NCI-H82 (cell line): ENCODE results near the gene SCUBE1.

Experiments
- DNase-seq: peaks from one replicate; lab custom pipeline; 2025; lab: John Stamatoyannopoulos, UW

The SCUBE1 gene

DNA sequence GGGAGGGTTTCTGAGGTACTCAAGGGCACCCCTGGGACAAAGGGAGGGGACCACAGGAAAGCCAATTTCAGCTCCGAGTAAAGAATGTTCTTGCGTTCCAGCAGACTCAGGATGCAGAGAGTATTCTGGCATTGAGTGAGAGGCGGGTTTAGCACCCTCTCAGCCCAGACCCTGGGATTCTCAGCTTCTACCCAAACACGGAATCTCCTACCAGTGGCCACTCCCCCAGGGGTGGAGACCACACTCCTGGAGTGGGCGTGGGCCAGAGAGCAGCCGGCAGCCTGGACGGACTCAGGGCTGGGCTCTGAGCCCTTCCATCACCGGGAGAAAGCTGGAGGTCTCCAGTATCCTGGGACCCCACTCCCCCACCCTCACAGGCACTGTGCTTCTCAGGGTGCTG lies 130.1 kb downstream of the SCUBE1 start:
- peak; percentile 60 for DNase-seq

DNA sequence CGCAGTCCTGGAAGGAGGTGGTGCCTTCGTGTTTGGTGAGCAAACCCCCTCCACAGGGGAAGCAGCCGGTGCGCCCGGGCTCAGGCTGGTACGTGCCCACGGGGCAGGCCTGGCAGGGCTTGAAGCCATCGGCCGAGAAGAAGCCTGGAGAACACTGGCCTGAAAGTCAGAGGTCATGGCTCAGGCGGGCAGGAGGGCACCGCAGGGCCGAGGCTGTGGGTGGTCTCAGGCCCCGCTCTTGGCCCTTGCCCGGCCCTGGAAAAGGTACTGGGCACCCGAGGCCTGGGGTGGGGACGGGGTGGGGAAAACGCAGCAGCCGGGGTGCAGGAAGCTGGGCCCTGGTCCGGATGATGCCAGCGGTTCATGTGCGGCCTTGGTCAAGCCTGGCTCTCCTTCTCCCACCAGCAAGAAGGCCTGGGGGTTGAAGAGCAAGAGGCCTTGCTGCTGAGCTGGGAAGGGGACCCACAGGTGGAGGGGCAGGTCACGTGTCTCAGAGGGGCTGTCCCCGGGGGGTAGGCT lies 130.7 kb downstream of the SCUBE1 start:
- no peak for DNase-seq

DNA sequence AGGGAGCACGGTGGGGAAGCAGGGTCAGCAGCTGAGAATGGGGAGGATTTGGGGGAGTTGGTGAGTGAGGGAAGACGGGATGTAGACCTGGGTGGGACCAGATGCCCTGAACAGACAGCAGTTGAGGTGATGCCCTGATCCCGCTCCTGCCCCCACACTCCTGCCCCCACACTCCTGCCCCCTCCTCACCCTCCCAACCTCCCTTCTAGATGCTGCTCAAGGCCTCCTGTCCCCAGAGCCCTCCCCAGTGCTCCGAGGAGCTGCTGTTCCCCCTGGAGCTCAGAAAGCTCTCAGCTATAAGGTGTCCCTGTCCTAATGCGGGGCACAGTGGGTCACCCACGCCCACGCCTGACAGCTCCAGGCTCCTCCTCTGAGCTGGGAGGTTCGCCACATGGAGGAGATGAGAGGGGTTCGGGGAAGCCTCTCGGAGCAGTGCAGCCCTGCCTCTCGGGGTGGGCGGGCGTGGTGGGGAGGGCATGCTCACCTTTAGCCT lies 131.2 kb downstream of the SCUBE1 start:
- no peak for DNase-seq

DNA sequence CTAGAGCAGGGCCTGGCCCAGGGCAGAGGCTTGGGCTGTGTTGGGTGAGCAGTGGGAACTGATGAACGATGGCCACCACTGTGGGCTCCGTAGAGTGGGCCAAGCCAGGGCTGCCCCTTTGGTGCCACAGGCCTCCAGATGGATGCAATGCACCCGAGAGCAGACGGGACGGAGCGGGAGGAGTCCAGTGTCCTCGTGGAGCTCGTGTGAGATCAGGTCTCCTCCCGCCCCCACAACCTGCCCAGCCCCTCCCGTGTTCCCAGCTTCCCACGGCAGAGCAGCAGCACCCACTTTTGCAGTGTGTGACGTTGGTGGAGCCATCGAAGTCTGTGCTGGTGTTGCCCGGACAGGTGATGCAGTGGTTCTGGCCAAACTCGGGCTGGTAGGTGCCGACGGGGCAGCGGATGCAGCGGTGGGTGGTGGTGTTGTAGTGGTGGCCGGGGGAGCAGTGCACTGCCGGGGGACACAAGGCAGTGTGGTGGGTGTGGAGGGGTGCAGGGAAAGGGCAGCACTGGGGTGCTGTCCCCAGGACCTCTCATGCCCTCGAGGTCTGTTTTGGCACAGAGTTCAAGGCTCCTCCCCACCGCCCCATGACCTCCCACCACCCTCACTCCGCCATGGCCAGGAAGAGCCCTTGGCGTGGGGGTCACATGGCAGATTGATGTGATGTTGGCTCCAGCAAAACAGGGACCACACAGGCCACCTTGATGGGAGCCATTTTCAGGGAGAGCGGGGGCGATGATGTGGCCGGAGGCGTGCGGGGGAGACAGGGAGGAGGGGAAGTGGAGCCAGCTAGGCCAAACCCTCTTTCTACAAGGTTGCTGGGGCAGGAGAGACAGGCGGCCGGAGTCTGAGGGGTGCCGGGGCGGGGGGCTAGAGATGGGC lies 132.3 kb downstream of the SCUBE1 start:
- DNase-seq: no peak

DNA sequence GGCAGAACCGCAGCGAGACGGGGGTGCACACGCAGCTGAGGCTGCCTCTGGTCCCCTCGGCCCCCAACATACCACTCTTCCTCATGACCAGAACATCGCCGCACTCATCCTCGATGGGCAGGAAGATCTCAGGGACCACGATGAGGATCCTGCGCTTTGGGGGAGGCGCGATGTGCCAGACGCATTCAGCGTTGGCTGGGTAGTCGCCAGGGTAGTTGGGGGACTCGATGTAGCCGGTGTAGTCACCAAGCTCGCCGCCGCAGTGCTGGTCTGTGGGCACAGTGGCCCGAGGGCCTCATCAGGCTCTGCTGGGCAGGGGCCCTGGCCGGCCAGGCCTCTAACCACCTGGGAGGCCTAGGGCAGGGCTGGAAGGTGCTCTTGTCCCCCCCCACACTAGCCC lies 133.2 kb downstream of the SCUBE1 start:
- DNase-seq: no peak

DNA sequence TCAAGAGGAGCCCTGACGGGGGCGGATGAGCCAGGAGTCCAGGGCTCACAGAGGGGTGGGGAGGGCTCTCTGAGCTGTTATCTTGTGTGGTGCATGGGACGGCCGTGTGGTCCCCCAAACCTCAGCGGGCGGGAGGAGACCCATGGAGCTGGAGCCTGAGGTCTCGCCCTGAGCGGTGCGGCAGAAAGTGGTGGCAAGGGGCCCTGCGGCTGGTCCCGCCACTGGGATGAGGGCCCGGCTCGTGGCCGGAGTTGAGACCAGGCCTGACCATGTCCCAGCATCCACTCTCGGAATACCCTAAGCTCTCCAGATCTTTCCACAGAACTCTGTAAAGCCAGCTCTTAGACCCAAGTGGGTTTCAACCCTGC lies 133.7 kb downstream of the SCUBE1 start:
- no peak for DNase-seq

DNA sequence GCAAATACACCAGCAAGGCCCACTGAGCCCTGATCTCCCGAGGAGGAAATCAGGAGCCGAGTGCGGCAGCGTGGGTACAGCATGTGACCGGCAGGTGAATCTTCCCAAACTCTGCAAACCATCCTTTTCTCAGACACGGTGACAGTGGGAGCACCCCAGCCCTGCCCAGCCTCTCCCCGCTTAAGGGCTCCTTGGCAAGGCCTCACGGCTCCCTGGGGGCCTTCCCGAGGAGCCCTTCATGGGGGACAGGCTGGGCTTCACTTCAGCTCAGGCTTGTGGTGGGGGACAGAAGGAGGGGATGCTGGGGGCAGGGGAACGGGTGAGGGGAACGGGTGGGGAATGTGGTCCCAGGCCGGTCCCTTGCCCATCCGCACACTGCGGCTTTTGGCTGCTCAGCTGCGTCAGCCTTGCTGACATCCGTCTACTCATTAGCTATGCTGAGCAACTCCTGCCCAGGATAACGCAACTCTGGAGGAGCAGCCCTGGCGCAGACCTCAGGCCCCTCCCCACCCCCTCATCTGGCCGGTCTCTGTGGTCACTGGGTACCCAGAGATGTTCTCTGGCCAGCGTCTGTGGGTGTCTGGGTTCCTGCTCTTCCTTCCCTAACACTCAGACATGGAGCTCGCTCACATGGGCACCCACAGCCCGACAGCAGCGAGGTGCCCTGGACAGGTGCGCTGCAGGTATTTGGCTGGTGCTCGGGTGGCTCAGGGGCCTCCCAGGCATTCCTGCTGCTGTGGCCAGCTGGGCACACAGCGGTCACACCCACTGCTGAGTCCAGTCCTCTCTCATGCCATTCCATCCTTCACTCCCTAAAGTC lies 134.3 kb downstream of the SCUBE1 start:
- no peak for DNase-seq

DNA sequence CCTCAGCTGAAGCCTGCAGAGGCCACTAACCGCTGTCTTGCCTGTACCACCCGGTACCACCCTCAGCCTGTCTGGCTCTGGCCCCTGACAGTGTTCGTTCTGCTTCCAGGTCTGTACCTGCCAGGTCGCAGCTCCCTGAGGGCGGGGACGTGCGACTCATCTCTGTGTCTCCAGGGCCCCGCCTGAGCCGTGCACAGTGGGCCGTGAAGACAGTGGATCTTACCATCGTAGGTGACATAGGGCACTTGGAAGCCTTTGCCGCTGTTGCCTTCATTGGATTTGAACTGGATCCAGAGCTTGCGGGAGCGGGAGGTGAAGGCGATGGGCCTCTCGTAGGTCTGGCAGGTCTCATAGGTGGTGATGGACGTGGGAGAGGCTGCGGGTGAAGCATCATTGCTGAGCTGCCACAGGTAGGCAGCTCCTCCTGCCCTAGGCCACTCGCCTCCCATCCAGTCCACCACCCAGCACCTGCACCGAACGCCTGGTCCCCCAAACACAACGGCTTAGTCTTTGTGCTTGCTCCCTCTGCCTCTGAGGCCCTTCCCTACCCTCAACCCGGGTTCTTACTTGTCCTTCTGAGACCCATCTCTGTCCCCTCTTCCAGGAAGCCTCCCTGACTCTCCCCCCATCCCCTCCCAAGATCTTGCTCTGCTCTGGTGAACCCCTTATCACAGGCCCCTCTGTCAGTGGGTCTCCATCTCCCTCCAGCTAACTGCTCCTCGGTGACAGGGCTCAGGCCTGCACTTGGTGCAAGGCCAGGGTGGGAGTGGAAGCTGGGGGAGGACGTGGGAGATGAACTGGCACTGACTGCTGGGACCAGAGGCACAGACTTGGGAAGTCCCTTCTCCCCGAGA lies 135.1 kb downstream of the SCUBE1 start:
- DNase-seq: no peak

DNA sequence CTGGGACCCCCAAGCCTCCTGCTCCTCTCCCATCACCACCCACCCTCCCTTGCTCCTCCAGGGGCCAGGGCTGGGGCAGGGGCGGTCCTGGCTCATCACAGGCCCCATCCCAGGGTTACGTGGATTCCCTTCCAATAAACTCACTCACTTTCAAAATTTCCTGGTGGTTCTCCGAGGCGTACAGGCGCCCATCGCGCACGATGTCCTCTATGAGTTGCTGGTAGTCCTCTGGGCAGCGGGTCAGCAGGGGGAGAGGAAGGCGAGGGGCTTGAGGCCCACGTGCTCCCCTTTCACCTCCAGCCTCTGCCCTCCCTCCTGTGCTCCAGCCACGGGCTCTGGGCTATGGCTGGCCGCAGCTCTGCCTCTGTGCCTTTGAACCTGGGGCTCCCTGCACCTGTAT lies 135.8 kb downstream of the SCUBE1 start:
- DNase-seq: no peak

DNA sequence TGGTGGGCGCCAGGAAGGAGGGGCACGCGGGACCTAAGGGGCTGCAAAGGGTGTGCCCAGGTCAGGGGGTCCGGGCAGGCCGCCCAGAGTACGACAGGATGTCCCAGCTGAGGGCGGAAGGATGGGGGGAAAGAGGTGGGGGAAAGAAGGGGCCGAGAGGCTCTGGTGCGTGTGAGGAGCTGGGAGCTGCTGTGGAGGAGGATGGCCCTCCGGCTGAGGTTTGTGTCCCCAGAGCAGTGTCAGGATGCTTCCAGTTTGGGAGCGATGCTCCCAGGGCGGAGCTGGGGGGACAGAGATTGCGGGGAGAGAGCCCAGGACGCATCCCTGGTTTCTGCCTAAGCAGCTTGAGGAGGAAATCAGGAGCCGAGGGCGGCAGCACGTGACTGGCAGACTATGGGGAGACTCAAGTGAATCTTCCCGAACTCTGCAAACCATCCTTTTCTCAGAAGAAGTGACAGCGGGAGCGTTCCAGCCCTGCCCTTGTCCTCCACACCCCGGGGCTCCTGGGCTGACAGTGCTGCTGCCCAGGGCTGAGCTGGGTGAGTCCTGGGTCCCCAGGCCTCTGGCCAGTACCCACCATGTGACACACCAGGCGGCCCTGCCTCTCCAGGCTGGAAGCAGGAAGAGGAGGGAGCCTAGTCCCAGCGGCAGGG lies 136.5 kb downstream of the SCUBE1 start:
- no peak for DNase-seq

DNA sequence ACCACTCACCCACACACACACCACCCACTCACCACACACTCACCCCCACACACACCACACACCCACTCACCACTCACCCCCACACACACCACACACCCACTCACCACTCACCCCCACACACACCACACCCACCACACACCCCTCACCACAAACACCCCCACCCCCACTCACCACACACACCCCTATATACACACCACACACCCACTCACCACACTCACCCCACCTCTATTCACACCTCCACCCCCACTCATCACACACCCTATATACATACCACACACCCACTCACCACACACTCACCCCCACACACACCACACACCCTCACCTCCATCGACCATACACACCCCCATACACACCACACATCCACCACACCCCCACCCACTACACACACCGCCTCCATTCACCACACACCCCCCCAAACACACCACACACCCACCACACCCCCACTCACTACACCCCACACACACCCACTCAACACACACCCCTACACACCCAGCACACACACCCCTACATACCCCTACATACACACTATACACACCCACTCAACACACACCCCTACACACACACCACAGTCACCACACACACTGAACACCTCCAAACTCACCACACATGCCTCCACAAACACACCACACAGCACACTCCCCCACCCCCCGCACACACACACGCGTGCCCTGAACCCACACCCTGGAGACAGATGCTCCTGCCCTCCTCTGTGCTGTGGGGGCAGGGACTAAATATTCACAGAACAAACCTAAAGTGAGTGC lies 137.2 kb downstream of the SCUBE1 start:
- no peak for DNase-seq

DNA sequence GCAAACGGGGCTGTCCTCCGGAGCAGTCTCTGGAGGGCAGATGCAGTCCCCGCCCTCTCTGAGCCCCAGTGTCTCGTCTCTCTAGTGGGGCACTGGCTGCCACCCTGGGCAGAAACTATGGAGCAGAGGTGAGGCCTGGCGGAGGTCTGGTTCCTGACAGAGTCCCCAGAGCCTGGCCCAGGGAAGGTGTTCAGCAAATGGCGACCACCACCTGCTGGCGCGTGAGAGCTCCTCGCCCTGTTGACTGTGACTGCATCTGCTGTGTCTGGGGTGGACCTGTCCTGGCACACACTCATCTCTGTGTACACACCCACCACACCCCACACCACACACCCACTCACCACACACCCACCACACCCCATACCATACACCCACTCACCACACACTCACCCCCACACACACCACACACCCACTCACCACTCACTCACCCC lies 137.9 kb downstream of the SCUBE1 start:
- DNase-seq: no peak

DNA sequence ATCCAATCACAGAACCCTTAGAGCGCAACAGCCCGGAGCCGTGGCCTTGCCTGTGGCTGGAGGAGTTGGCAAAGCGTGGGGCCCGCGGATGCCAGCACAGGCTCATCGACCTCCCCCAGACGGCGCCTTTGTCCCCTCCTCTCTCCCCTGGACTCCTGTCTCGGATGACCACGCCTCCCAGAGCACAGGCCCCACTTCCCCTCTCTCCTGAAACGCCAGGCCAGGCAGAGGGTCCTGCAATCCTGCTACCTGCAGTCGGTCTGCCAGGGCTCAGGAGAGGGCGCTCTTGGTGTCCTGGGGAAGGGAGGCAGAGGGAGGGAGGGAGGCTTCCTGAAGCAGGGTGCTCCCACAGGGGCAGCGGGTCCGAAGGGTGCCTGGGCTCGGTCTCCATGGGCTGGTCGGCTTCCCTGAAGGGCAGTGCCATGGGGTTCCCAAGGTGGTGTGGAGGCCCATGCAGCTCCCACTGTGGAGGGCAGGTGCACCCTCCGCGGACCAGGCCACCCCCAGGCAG lies 139.6 kb downstream of the SCUBE1 start:
- no peak for DNase-seq

DNA sequence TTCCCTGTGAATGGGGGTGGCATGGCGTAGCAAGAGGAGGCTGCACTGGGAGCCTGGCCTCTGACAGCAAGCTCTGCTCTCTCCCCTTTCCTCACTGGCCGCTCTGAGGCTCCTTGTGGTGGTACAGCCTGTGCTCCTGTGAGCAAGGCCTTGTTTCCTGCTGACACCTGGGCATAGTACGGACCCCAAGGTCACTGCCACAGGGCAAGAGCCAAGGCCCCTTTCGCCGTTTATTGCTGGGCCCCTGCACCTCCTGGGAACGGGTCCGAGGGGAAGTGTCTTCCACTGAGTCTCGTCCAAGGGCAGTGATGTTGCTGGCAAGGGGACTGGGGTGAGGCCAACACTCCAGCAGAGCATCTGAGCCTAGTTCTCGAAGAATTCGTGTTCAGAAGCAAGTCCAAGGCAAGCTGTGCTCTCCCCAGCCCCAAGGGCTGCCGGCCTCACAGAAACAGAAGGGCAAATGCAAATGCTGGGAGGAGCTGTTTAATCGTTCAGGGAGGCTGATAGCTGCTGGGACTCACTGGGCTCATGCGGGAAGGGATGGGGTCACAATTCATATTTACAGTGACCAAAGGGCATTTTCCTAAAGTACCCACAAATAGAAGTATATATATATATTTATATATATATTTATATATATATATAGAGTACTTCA lies 140.3 kb downstream of the SCUBE1 start:
- no peak for DNase-seq

DNA sequence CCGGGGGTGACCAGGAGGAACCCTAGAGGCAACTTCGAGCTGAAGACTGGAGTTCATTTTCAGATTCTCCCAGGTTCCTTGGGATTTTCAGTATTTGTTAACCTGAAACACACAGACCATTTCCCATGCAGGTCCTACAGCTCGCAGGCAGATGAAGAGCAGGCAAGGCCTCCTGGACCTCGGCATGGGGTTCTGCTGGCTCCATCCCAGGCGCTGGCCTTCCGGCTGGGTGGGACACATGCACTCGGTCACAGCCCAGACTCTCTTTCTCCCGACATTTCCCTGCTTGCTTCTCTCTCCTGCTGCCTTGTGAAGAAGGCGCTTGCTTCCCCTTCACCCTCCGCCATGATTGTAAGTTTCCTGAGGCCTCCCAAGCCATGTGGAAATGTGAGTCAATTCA lies 140.8 kb downstream of the SCUBE1 start:
- DNase-seq: no peak

DNA sequence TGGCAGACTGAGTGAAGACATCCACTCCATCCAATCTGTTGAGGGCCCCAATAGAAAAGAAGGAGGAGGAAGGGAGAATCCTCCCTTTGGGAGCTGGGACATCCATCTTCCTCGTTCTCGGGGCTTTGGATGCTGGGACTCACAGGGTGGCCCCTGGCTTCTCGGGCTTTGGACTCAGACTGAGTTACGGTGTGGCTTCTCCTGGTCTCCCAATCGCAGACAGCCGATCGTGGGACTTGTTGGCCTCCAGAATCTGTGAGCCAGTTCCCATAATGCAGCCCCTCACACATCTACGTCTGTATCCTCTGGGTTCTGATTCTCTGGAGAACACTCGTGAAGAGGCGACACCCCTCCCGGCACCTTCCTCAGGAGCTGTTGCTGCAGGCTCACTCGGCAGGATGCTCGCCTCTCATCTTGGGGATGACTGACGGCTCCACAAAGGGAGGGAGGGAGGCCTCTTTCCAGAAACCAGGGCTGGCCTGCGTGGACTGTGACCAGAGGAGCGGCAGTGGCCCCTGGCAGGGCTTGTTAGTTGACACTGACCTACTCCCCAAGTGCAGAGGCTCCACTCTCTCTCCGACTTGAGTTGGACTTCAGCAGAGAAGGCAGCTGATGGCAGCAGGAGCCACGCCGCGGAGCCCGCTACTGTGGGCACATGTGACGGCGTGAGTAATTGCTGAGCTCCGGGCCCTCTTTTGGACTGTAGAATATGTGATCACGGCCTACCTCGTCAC lies 141.5 kb downstream of the SCUBE1 start:
- no peak for DNase-seq

DNA sequence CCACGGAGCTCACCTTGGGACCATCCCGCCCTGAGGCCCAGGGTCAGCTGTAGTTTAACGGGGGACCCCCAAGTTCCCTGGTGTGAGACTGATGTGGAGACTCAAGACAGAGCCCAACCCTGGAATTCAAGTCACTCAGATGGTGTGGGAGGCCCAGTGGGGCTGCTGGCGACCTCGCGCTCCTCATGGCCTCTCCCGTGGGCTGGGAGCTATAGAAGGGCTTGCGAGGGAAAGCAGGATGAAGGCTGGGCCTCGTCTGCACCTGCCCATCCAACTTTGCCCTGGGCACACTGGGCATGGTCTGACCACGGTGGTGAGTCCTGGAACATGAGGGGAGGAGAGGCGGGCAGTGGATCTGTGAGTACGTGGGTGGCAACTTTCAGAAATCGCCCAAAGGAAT lies 142.6 kb downstream of the SCUBE1 start:
- no peak for DNase-seq

DNA sequence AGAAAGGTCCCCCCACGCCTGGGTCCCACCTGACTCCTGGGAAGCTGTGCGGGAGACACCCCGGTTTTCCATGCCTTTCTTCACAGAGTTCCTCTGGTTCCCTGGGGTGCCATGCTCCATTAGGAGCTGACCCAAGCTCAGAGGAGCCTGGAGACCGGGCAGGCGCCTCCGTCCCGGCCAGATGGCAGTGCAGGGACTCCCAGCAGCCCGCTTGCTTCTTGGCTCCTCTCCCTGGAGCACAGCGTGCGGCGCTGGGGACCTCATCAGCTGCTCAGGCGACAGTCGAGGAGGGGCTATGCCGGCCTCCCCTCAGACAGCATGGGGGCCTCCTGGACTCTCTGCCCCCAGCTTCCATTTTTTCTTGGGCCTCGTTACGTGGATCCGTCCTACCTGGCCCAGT lies 143.1 kb downstream of the SCUBE1 start:
- no peak for DNase-seq

DNA sequence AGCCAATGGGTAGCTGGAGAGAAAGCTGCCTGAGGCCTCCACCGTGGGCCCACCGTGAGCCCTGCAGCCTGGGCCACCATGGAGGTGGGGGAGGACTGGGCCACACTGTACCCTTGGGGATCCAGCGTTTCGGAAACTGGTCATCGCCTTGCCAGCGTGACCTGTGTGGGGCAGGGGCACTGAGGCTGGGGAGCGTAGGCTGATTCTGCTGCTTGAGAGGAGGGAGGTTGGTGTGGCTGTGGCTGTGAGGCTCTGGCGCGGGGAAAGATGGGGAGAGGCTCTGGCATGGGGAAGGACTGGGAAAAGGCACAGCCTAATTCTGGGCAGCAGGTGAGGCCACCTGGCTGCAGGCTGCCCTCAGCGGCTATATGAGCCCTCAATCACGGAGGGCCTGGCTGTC lies 143.6 kb downstream of the SCUBE1 start:
- no peak for DNase-seq
